BLaER1 (cell line): ENCODE results near the gene OR2W3.
"Not testable (repeated sequence)": the region's sequence is repeated elsewhere in the genome, so short reads cannot be mapped to it uniquely, and the experiment has no call there.

ENCODE experiments used
- H3K27ac ChIP-seq: shearing (Covaris generic); formaldehyde crosslinking; 2 replicates; pipeline ENCODE4 v1.8.1; 2022
- H3K27me3 ChIP-seq: shearing (Covaris generic); formaldehyde crosslinking; 2 replicates; pipeline ENCODE4 v1.8.1; 2022
- H3K36me3 ChIP-seq: shearing (Covaris generic); formaldehyde crosslinking; 2 replicates; pipeline ENCODE4 v1.8.1; 2022
- H3K4me1 ChIP-seq: shearing (Covaris generic); formaldehyde crosslinking; 2 replicates; pipeline ENCODE4 v1.8.1; 2022
- H3K4me2 ChIP-seq: shearing (Covaris generic); formaldehyde crosslinking; 2 replicates; pipeline ENCODE4 v1.8.1; 2022
- H3K4me3 ChIP-seq: shearing (Covaris generic); formaldehyde crosslinking; 2 replicates; pipeline ENCODE4 v1.8.1; 2022
- H3K9ac ChIP-seq: shearing (Covaris generic); formaldehyde crosslinking; 2 replicates; pipeline ENCODE4 v1.8.1; 2022
- H3K9me3 ChIP-seq: shearing (Covaris generic); formaldehyde crosslinking; 2 replicates; pipeline ENCODE4 v1.8.1; 2022
- H4K20me1 ChIP-seq: shearing (Covaris generic); formaldehyde crosslinking; 2 replicates; pipeline ENCODE4 v1.8.1; 2022
- Cebpa-rat ChIP-seq: shearing (Covaris generic); IDR thresholded peaks from 2 replicates; pipeline ENCODE4 v1.8.1; 2022

The OR2W3 gene

GRCh38 chr1:247913786-247914185 is 18.4 kb downstream of the OR2W3 start:
- H3K4me1 ChIP-seq: no peaks in the 10 kb centered on the region
- no peak overlapping the region for H3K4me3 ChIP-seq
- no peaks in the 10 kb centered on the region for H4K20me1 ChIP-seq
- H3K9ac ChIP-seq: no peak overlapping the region
- no peak overlapping the region for H3K27ac ChIP-seq
- no peaks in the 10 kb centered on the region for H3K27me3 ChIP-seq
- TF ChIP-seq Cebpa-rat: no peak
- H3K9me3 ChIP-seq: peaks cover 23% of the 10 kb centered on the region
- no peak overlapping the region for H3K4me2 ChIP-seq
- H3K36me3 ChIP-seq: no peaks in the 10 kb centered on the region

GRCh38 chr1:247914941-247915662 is 19.7 kb downstream of the OR2W3 start:
- TF ChIP-seq Cebpa-rat: no peak
- H3K27me3 ChIP-seq: no peaks in the 10 kb centered on the region
- H3K4me1 ChIP-seq: no peaks in the 10 kb centered on the region
- H3K36me3 ChIP-seq: no peaks in the 10 kb centered on the region
- H3K27ac ChIP-seq: no peak overlapping the region
- no peak overlapping the region for H3K4me2 ChIP-seq
- H3K4me3 ChIP-seq: no peak overlapping the region
- no peaks in the 10 kb centered on the region for H4K20me1 ChIP-seq
- no peak overlapping the region for H3K9ac ChIP-seq
- H3K9me3 ChIP-seq: peaks cover 21% of the 10 kb centered on the region

GRCh38 chr1:247919952-247920351 is 24.6 kb downstream of the OR2W3 start, which contains the start of gene OR2T8:
Gene OR2T8, plus strand, starts transcription at chr1:247920252. Its CDS starts 766 bp downstream, at chr1:247921018.
- no peak within 1 kb of the TSS for H3K4me2 ChIP-seq

GRCh38 chr1:247923941-247924340 is 28.6 kb downstream of the OR2W3 start:
- Histone ChIP-seq H3K9me3 (no peaks in the 10 kb centered on the region), H3K27ac (no peak overlapping the region), H3K27me3 (no peaks in the 10 kb centered on the region), H3K36me3 (no peaks in the 10 kb centered on the region), H3K9ac (no peak overlapping the region), H3K4me2 (no peak overlapping the region), H3K4me1 (no peaks in the 10 kb centered on the region), H3K4me3 (no peak overlapping the region), H4K20me1 (no peaks in the 10 kb centered on the region)
- TF ChIP-seq Cebpa-rat: no peak

More at GRCh38 chr1:247919952-247920351, 24.6 kb downstream of the OR2W3 start, which contains the start of gene OR2T8:
- H3K9ac ChIP-seq: no peak within 1 kb of the TSS
- TF ChIP-seq Cebpa-rat: no peak
- H3K27ac ChIP-seq: no peak within 1 kb of the TSS
- H4K20me1 ChIP-seq: no peaks in the 10 kb centered on the region
- no peaks in the 10 kb centered on the region for H3K27me3 ChIP-seq
- H3K9me3 ChIP-seq: no peaks in the 10 kb centered on the region
- no peaks in the 10 kb centered on the region for H3K4me1 ChIP-seq
- H3K36me3 ChIP-seq: no peaks in the 10 kb centered on the region
- H3K4me3 ChIP-seq: no peak within 1 kb of the TSS

- no peak for TF ChIP-seq Cebpa-rat
- Histone ChIP-seq H3K4me3 (no peak within 1 kb of the TSS), H3K27me3 (no peaks in the 10 kb centered on the region), H3K36me3 (no peaks in the 10 kb centered on the region), H3K4me2 (no peak within 1 kb of the TSS), H3K9me3 (no peaks in the 10 kb centered on the region), H3K27ac (no peak within 1 kb of the TSS), H3K9ac (no peak within 1 kb of the TSS), H4K20me1 (no peaks in the 10 kb centered on the region), H3K4me1 (no peaks in the 10 kb centered on the region)
These were observed 29.5 kb downstream of the OR2W3 start, which contains the start of gene OR2AJ1 for GRCh38 chr1:247924868-247925267. Gene OR2AJ1, plus strand, starts transcription at chr1:247924889. Its CDS starts 8,880 bp downstream, at chr1:247933769.

GRCh38 chr1:247933989-247934388 is 38.6 kb downstream of the OR2W3 start:
- Histone ChIP-seq H3K4me2 (no peak overlapping the region), H3K27ac (no peak overlapping the region), H3K9me3 (peaks cover 16% of the 10 kb centered on the region), H4K20me1 (no peaks in the 10 kb centered on the region), H3K27me3 (no peaks in the 10 kb centered on the region), H3K36me3 (no peaks in the 10 kb centered on the region), H3K4me1 (no peaks in the 10 kb centered on the region), H3K9ac (no peak overlapping the region), H3K4me3 (no peak overlapping the region)
- TF ChIP-seq Cebpa-rat: no peak

- no peaks in the 10 kb centered on the region for H3K36me3 ChIP-seq
- H3K9ac ChIP-seq: no peak overlapping the region
- no peaks in the 10 kb centered on the region for H3K27me3 ChIP-seq
- TF ChIP-seq Cebpa-rat: no peak
- H3K27ac ChIP-seq: no peak overlapping the region
- H3K9me3 ChIP-seq: peaks cover 16% of the 10 kb centered on the region
- H4K20me1 ChIP-seq: no peaks in the 10 kb centered on the region
- H3K4me2 ChIP-seq: no peak overlapping the region
- no peaks in the 10 kb centered on the region for H3K4me1 ChIP-seq
- H3K4me3 ChIP-seq: no peak overlapping the region
These were observed 40.4 kb downstream of the OR2W3 start for GRCh38 chr1:247935781-247936180.

GRCh38 chr1:247936415-247936814 is 41.0 kb downstream of the OR2W3 start:
- Histone ChIP-seq H3K9me3 (peaks cover 16% of the 10 kb centered on the region), H3K4me3 (no peak overlapping the region)
- no peak for TF ChIP-seq Cebpa-rat

GRCh38 chr1:247936965-247937734 is 41.8 kb downstream of the OR2W3 start:
- H3K36me3 ChIP-seq, H3K4me2 ChIP-seq, H3K9ac ChIP-seq, H3K27ac ChIP-seq, H3K27me3 ChIP-seq, H3K4me3 ChIP-seq, H3K4me1 ChIP-seq, H4K20me1 ChIP-seq: not testable (repeated sequence)
- H3K9me3 ChIP-seq: peaks cover 16% of the 10 kb centered on the region

More at GRCh38 chr1:247936415-247936814, 41.0 kb downstream of the OR2W3 start:
- Histone ChIP-seq H3K4me2 (no peak overlapping the region), H3K27ac (no peak overlapping the region), H4K20me1 (no peaks in the 10 kb centered on the region), H3K4me1 (no peaks in the 10 kb centered on the region), H3K27me3 (no peaks in the 10 kb centered on the region), H3K36me3 (no peaks in the 10 kb centered on the region), H3K9ac (no peak overlapping the region)

- TF ChIP-seq Cebpa-rat: no peak; the same call in 1 of the 2 replicates
- no peaks in the 10 kb centered on the region for H3K9me3 ChIP-seq
- H4K20me1 ChIP-seq: no peaks in the 10 kb centered on the region
- no peaks in the 10 kb centered on the region for H3K36me3 ChIP-seq
- no peak overlapping the region for H3K4me2 ChIP-seq
- no peak overlapping the region for H3K27ac ChIP-seq
- no peak overlapping the region for H3K9ac ChIP-seq
- no peak overlapping the region for H3K4me3 ChIP-seq
- no peaks in the 10 kb centered on the region for H3K4me1 ChIP-seq
- no peaks in the 10 kb centered on the region for H3K27me3 ChIP-seq
These were observed 47.2 kb downstream of the OR2W3 start for GRCh38 chr1:247942624-247943023.
